H4 (cell line): ENCODE measurements around the gene SNRPB2. TPM values are rescaled to one million over a fixed set of nuclear protein-coding genes. Genes with fewer than 3 reads are reported as not detected.

Experiments
- DNase-seq: peaks from one replicate; pipeline ENCODE4 v3.0.0-alpha.2; 2015; ENCODE audit warnings: low spot score
- total RNA-seq: library from RNA; depleted of rRNA; stranded (reverse); fragments of >200 nt; shearing (Covaris generic); gene quantifications from 2 replicates; pipeline ENCODE4 v1.2.3, GENCODE V29; 2014; rRNA removed

SNRPB2 gene
- 129 and 143 TPM in 2 replicates for total RNA-seq

DNA sequence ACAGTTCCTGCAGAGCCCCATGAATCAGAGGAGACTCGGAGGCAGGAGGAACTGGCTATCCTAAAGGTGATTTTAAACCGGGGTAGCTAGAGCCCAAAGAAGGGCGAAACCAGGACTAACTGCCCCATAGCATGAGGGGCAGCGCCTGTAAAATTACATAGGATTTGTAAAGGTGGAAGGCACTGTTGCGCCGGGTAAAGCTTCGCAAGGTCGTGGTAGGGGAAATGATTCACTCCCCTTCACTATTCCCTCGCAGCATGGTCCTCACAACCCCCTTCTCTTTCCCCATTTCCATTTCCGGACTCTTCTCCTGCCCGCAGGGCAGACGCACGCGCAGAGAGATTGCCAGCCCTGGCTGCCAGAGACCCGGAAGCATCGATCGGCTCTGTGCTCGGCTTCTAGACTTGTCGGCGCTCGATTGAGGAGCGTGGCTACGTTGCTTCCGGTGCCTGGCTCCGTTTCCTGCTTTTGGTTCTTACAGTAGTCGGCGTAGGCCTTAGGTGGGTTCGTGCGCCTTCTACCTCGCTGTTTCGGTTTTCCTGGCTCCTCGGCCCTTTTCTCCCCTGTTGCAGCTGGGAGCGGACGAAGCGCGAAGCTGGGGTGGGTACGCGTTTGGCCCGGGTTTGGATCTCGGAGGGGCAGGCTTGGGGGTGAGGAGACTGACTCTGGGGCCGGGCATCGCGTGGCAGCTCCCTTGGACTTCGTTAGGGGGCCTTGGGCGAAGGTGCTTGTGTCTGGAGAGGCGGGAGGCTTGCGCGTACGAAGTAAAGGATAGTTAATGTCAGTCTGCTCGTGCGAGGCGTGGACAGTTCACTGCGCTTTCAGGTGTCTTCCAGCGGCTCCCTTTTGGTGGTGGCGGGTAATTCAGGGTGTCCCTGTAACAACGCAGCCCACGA, at the start of gene SNRPB2:
Gene SNRPB2 (plus strand): TSS at position 462 of the 896 bp plus-strand sequence. CDS start 1,677 bp downstream, outside the sequence.
- peak; percentile 95 for DNase-seq

- no peak for DNase-seq
Observed at GRCh38 chr20:16684416-16684815, 45.4 kb upstream of the SNRPB2 start.

DNA sequence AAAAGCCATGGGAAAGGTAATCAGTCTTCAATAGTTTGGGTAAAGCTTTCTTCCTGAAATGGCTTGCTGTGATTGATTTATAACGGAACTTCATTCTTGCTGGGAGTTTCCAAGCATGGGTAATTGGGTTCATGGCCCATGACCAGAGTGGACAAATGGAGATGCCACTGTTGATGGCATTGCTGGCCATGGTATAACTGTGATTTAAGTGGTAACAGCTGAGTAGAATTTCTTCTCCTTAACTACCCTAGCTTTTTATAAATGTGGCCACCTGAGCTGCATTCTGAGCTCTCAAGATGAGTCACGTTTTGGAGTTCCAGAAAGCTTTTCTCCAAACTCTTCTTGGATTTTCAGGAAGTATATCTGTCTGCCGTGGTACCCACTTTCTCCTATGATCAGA, 39.9 kb upstream of the SNRPB2 start:
- DNase-seq = no peak

- DNase-seq = no peak
Observed at GRCh38 chr20:16691381-16691780, 38.4 kb upstream of the SNRPB2 start.

GRCh38 chr20:16692009-16692408, 37.8 kb upstream of the SNRPB2 start:
- no peak for DNase-seq

- no peak for DNase-seq
Observed at GRCh38 chr20:16692442-16692841, 37.4 kb upstream of the SNRPB2 start.

GRCh38 chr20:16693278-16693677, 36.5 kb upstream of the SNRPB2 start:
- DNase-seq = no peak

DNA sequence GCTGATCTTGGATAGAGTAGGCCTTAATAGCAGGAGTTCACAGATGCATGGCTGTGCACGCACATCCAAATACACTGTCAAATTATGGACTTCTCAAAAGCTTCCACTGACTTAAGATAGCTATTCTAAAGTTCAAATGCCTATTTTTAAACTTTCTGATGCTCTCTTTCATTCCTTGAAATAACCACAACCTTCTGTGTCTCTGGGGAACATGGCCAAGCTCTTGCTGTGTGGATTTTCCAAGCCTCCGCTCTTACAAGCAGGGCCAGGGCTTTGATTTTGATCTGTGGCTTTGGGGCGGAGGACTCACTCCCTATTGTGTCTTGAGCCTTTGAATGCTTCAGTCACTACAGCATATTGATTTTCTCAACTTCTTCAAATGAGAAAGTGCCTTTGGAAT, 35.7 kb upstream of the SNRPB2 start:
- DNase-seq = no peak

GRCh38 chr20:16695628-16696027, 34.2 kb upstream of the SNRPB2 start:
- no peak for DNase-seq

- DNase-seq = no peak
Observed at GRCh38 chr20:16699293-16699692, 30.5 kb upstream of the SNRPB2 start.

DNA sequence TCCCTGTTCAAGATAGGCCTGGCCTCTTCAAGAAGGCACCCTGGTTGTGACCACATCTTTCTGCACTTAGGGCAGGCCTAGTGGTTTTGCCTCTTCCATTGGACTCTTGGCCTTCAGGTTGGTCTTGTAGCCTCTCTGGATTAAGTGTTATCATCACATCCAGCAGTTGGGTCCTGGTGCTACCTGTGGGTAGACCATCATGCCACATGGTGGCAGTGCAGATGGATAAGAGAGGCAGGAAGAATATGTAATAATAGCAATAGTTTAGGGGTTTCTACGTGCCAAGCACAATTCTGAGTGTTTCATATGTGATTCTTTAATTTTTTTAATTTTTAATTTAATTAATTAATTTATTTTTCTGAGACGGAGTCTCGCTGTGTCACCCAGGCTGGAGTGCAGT, 28.5 kb upstream of the SNRPB2 start:
- DNase-seq = peak; percentile 16

DNA sequence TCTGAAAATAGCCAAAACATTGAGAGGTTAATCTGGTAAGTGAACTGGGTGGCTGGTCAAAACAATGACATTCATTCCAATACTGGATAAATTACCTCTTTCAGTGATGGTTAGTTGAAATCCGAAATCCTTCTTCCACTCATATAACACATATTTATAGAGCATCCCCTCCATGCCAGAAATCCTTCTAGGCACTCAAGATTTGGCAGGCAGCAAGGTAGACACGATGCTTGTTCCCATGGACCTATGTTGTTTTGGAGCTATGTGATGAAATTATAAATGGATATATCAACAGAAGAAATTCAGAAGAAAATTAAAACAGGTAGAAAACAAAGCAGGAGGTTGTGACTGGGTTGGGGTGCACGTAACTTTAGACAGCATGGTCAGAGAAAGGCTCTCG, 26.3 kb upstream of the SNRPB2 start:
- DNase-seq = no peak

- DNase-seq = no peak
Observed at GRCh38 chr20:16707674-16708073, 22.2 kb upstream of the SNRPB2 start.

GRCh38 chr20:16708602-16709001, 21.2 kb upstream of the SNRPB2 start:
- DNase-seq = no peak

- no peak for DNase-seq
Observed at GRCh38 chr20:16709017-16709416, 20.8 kb upstream of the SNRPB2 start.

DNA sequence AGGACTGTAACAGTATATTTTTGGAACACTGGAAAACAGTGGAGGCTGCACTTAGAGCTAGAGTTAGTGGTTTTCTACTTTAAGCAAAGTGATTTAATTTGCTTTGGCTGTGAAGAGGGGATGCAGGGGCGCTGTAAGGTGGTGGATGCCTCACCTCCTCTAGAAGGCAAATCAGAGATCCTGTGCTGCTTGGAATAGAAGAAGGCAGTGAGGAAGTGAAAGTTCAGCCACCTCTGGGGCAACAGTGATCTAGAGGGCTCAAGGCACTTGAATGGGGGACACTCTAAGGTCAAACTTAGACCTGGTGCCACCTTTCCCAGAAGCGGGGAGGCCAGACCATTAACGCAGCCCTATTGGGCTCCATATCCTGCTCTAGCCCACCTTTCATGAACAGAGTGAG, 19.0 kb upstream of the SNRPB2 start:
- DNase-seq = no peak

DNA sequence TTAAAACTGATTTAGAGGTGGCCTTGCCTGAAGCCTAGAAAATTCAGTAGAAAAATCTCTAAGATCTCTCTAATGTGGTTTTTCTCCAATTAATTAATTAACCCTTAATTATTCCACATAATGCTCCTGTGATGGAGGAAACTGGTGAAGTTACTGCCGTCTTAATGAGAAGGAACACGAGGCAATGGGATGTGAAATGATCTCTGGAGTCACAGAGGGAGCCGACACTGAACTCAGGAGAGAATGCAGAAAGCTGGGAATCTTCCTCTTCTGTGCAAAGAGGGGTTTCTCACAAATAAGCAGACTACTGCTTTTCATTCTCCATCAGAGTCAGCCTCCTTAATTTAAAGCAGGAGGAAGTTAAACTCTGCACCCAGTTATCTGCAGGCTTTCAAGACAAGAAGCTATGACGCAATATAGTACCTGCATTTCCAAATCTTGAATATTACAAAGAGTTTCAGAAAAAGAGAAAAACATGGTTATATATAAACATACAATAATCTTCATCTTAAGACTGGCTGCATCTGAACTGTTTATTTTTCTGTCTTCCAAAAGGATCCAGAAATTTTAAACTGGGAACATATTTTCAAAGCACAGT, 18.1 kb upstream of the SNRPB2 start:
- DNase-seq = no peak

GRCh38 chr20:16712511-16712947, 17.3 kb upstream of the SNRPB2 start:
- DNase-seq = no peak

GRCh38 chr20:16713066-16713465, 16.8 kb upstream of the SNRPB2 start:
- no peak for DNase-seq

GRCh38 chr20:16714242-16714641, 15.6 kb upstream of the SNRPB2 start:
- DNase-seq = no peak

DNA sequence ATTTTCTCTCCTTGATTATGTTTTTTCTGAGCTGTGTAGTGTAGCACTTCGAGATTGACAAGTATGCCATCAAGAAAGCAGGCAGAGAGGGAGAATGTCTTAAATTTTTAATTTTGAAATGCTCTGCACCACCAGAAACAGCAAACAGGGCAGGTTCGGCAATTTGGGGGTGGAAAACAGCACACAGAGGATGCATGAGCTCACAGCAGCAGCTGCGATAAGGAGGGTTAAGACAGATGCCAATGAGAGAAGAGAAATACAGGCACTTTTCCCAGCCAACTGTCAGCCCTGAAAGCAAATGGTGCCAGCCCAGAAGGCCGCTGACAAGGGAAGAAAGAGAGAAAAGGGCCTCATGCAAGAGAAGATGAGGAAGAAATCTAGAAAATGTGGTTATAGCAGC, 15.1 kb upstream of the SNRPB2 start:
- DNase-seq = no peak

DNA sequence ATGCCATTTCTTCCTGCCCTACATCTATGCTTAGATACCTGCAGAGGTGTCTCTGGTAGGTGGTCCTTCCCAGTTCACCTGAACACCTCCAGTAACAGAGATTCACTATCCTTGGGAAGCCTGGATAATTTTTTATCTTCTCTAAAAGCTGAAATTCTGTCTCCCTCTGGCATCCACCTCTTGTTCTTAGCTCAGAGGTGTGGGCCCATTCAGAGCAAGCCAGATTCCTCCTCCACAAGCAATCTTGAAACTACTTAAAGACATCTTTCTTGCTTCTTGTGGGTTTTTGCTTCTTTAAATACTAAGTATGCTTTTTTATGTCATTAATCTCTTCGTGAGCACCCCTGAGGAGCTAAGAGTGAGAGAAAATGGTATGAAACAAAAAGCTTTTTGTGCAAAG, 10.4 kb upstream of the SNRPB2 start:
- DNase-seq = no peak

- DNase-seq = no peak
Observed at GRCh38 chr20:16729080-16729479, 746 bp upstream of the SNRPB2 start.
